Right lobe of liver (tissue), 6 donors: ENCODE results near the gene NACC1. TPM values are rescaled to one million over a fixed set of nuclear protein-coding genes. Genes with fewer than 3 reads are reported as not detected.
A peak's percentile ranks its signal among the peaks of the same experiment; 100 is the strongest.

Experiments used
- ATAC-seq, 4 donors: fragments of 200-7000 bp; cut with Tn5 transposase; one replicate each; pipeline ENCODE4 v1.9.1; 2020; ENCODE audit warnings: mild to moderate bottlenecking in 4 of 4, moderate library complexity in 4 of 4
- DNase-seq, 3 donors: peaks; one replicate each; pipeline ENCODE4 v3.0.0-alpha.2; 2020
- H3K27ac ChIP-seq, 3 donors: fragments of 200-600 bp; one replicate each; pipeline ENCODE4 v1.8.0; 2022
- H3K27me3 ChIP-seq, 2 donors: fragments of 200-600 bp; one replicate each; pipeline ENCODE4 v1.8.0; 2022
- H3K36me3 ChIP-seq, 4 donors: fragments of 200-600 bp; sonication (generic) in 1 of 4; one replicate each; pipeline versions ENCODE4 v1.5.1 to v1.8.0; 2017 to 2022; ENCODE audit warnings: control low read depth in 1 of 4
- H3K4me1 ChIP-seq, 4 donors: fragments of 200-600 bp; sonication (generic) in 1 of 4; one replicate each; pipeline versions ENCODE4 v1.5.1 to v1.8.0; 2017 to 2022; ENCODE audit warnings: control low read depth in 1 of 4
- H3K4me3 ChIP-seq, 3 donors: fragments of 200-600 bp; one replicate each; pipeline ENCODE4 v1.8.0; 2022
- H3K9me3 ChIP-seq, 4 donors: fragments of 200-600 bp; sonication (generic) in 1 of 4; one replicate each; pipeline versions ENCODE4 v1.5.1 to v1.8.0; 2017 to 2022; ENCODE audit warnings: control low read depth in 1 of 4
- CTCF ChIP-seq, 4 donors: fragments of 200-600 bp in 3 of 4; fragments of 450-650 bp in 1 of 4; IDR thresholded peaks; one replicate each; pipeline versions ENCODE4 v1.5.1 to v1.8.0; 2016 to 2022; ENCODE audit warnings: antibody characterized with exemption in 4 of 4, mild to moderate bottlenecking in 2 of 4
- POLR2A ChIP-seq: fragments of 450-650 bp; IDR thresholded peaks from one replicate; pipeline ENCODE4 v1.6.1; 2017; ENCODE audit warnings: antibody characterized with exemption, mild to moderate bottlenecking
- WGBS: methylation state at CpG from one replicate; pipeline ENCODE4 v1.1.6; 2018; ENCODE audit warnings: low coverage, low lambda C conversion rate; ENCODE audit not compliant: insufficient coverage; ENCODE audit errors: missing lambda C conversion rate; 5-methylcytosine and 5-hydroxymethylcytosine counted together
- intact Hi-C, 2 donors: fragments of 100-400 bp; cut with DNase I; formaldehyde crosslinking; loops; one replicate each; pipeline versions ENCODE4 v1.11.2 to v1.14.1; 2022
- total RNA-seq, 6 experiments: library from RNA; depleted of rRNA in 2 of 6; stranded (reverse); fragments of >200 nt in 2 of 6; fragmentation: NEBNext Ultra II Directional in 3 of 6; extraction: Animal tissue kit (Norgen Biotek cat#: 25700) in 3 of 6; gene quantifications; one replicate each; pipeline versions ENCODE4 v1.1.0 to v1.2.4, GENCODE V29; 2016 to 2023
- donor health status: DM: no; HTN: yes; CAD: no.
- donor health status: DM: no; HTN: no; CAD: no.
- donor health status: DM: no; HTN: no; CAD: no.
- donor health status: DM: no; HTN: yes; CAD: no.
- donor health status: DM: no; HTN: yes; CAD: no.

Gene NACC1
- total RNA-seq, 6 experiments from 2014 or later: 19.2 to 30.3 (median 26.4) TPM

- ATAC-seq (no peak), DNase-seq (no peak)
- no peak overlapping the region for H3K27ac ChIP-seq
- H3K4me1 ChIP-seq: peaks cover 0 to 17% (median 8%) of the 10 kb centered on the region in 4 donors
- no peak overlapping the region for H3K4me3 ChIP-seq
- no peaks in the 10 kb centered on the region for H3K27me3 ChIP-seq
- TF ChIP-seq POLR2A (no peak), CTCF (IDR thresholded peaks at IDR 0.05) (no peak)
- intact Hi-C loops: no loop called here
- WGBS: 89% methylated on average over 8 of the region's 9 CpGs
- H3K36me3 ChIP-seq: no peaks in the 10 kb centered on the region
- H3K9me3 ChIP-seq: no peaks in the 10 kb centered on the region
Measured at GRCh38 chr19:13127051-13127450, 9.0 kb downstream of the NACC1 start.

GRCh38 chr19:13127811-13128575 lies 9.9 kb downstream of the NACC1 start:
- DNase-seq (no peak), ATAC-seq (no peak)
- intact Hi-C loops: no loop called here
- H3K27ac ChIP-seq: peak overlapping the region in 1 of 3 donors; percentile 35
- TF ChIP-seq POLR2A: no peak
- TF ChIP-seq CTCF (IDR thresholded peaks at IDR 0.05): no peak
- WGBS: 77% methylated on average over 6 of the region's 6 CpGs
- peaks cover 0 to 17% (median 8%) of the 10 kb centered on the region in 4 donors for H3K4me1 ChIP-seq
- H3K36me3 ChIP-seq: no peaks in the 10 kb centered on the region
- H3K4me3 ChIP-seq: no peak overlapping the region
- no peaks in the 10 kb centered on the region for H3K9me3 ChIP-seq
- no peaks in the 10 kb centered on the region for H3K27me3 ChIP-seq

GRCh38 chr19:13128583-13128982 lies 10.5 kb downstream of the NACC1 start:
- Histone ChIP-seq H3K9me3 (no peaks in the 10 kb centered on the region), H3K4me3 (no peak overlapping the region), H3K36me3 (no peaks in the 10 kb centered on the region), H3K27ac (peak overlapping the region in 2 of 3 donors; percentile 28 to 35), H3K4me1 (peaks cover 0 to 17% (median 8%) of the 10 kb centered on the region in 4 donors), H3K27me3 (no peaks in the 10 kb centered on the region)
- TF ChIP-seq CTCF (IDR thresholded peaks at IDR 0.05) (no peak), POLR2A (no peak)
- DNase-seq (peak; percentile 49 to 82 (median 73)), ATAC-seq (peak; percentile 88 to 96 (median 92))
- no CpG with 5 or more reads among the region's 1 CpG for WGBS
- intact Hi-C loops: no loop called here

DNA sequence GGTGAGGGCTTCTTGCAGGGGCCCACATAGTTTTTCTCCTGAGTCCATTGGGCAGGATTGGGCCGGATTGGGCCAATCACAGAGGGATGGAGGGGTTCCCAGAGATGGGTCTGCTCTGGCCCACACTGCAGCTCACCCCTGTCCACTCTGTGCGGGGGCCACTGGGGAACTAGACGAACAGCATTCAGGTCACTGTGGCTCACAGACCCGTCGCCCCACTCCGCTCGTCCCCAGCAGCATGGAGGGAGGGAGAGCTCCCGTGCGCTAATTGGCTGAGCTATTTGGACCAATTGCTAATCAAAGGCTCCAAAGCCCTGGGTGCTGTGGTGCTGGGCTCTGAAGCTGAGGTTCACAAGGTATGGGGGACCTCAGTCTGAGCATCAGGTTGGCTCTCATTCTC lies 11.3 kb downstream of the NACC1 start:
- 100% methylated on average over 2 of the region's 9 CpGs for WGBS
- Histone ChIP-seq H3K9me3 (no peaks in the 10 kb centered on the region), H3K27me3 (no peaks in the 10 kb centered on the region), H3K4me1 (peaks cover 0 to 17% (median 8%) of the 10 kb centered on the region in 4 donors), H3K27ac (no peak overlapping the region), H3K36me3 (no peaks in the 10 kb centered on the region), H3K4me3 (no peak overlapping the region)
- ATAC-seq: no peak
- intact Hi-C loops: no loop called here
- DNase-seq: no peak
- TF ChIP-seq CTCF (IDR thresholded peaks at IDR 0.05): no peak
- TF ChIP-seq POLR2A: no peak
